GM12872 (cell line): ENCODE data around the gene DROSHA.

Experiments
- TF ChIP-seq, protein P1 (sequence below): IDR thresholded peaks from 3 replicates; pipeline ENCODE4 v1.5.1; 2011; ENCODE audit warnings: low read depth, mild to moderate bottlenecking, low read length, moderate library complexity; ENCODE audit not compliant: insufficient read depth

DROSHA gene

DNA sequence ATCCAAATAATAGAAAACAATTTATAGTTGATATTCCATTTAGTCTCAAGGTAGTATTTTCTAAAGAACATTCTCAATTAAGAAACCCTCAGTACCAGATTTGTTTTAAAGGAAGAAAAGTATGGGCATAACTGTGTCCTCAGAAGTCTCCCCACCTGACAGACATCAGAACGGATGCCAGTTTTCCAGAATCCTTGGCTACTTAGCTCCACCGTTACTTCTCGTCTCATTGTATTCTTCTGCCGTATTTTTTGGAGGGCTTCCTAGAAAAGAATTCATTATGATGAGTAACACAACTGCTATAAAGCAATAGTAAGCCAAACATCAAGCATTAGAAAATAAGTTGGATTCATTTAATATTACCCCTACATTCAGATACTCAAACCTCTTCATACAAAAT lies 67.8 kb downstream of the DROSHA start:
- TF ChIP-seq, protein P1, sequence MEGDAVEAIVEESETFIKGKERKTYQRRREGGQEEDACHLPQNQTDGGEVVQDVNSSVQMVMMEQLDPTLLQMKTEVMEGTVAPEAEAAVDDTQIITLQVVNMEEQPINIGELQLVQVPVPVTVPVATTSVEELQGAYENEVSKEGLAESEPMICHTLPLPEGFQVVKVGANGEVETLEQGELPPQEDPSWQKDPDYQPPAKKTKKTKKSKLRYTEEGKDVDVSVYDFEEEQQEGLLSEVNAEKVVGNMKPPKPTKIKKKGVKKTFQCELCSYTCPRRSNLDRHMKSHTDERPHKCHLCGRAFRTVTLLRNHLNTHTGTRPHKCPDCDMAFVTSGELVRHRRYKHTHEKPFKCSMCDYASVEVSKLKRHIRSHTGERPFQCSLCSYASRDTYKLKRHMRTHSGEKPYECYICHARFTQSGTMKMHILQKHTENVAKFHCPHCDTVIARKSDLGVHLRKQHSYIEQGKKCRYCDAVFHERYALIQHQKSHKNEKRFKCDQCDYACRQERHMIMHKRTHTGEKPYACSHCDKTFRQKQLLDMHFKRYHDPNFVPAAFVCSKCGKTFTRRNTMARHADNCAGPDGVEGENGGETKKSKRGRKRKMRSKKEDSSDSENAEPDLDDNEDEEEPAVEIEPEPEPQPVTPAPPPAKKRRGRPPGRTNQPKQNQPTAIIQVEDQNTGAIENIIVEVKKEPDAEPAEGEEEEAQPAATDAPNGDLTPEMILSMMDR, result no peak

DNA sequence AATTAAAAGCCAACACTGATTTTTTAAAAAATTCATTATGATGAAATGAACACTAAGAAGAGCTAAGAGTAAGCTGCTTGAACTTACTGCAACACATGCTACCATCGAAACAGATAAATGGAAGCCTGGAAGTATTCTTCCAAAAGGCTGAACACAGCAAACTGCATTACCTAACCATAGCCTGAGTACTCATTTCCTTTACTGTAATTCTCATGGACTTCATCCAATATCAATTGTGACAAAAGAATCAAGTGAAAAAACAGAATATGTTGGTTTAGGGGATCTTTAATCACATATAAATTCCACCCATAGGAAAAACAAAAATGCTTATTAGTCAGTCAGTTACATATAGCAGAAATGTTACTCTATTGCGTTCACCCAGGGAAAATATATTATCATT lies 68.5 kb downstream of the DROSHA start:
- TF ChIP-seq, protein P1, result no peak

DNA sequence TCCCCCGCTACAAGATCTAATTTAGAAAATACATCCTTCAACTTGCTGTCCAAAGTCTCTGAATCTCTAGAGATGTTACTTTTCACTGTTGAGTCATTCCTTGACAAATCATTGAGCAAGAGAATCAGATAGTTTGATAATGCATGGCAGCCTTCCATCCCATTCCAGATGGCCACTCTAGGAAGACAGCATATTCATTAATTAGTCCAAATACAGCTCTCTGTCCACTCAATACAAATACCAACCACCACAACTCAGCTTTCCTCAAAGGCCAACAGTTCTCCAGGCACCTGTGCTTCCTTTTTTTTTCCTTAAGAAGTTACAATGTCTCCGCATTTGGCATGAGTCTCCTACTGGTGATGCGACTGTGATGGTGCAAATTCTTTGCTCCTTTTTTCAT lies 72.3 kb downstream of the DROSHA start:
- TF ChIP-seq, protein P1, result no peak

DNA sequence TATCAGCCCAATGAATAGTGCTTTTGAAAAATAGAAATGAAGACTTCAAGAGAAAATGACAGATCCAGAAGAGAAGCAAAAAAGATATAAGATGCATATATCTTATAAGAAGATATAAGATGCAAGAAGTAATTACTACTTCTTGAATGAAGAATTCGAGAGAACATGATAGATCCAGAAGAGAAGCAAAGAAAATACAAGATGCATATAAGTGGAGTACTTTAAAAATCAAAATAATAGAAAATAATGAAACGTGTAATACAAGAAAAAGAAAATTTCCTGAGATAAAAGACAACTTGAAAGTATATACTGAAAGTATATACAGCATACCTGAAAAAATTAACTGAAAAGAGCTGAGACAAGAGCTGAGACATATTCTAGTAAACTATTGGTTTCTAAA lies 76.7 kb downstream of the DROSHA start:
- TF ChIP-seq, protein P1, result no peak

DNA sequence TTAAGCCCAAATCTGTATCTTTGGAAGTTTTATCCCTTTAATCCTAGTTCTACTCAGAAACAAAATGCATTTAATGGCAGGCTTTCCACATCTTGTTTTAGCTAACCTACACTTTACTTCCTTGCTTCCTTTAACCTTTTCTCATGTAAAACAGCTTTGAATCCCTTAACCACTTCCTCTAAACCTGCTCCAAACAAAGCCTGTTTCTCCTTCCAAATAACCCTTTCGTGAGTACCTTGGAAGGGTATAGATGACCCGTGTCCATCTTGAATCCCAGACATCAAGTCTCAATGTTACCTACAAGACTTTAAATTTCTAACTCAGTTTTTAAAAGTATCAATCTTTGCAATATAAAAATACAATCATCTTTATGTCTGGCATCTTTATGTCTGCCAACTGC lies 78.4 kb downstream of the DROSHA start:
- TF ChIP-seq, protein P1, result no peak

DNA sequence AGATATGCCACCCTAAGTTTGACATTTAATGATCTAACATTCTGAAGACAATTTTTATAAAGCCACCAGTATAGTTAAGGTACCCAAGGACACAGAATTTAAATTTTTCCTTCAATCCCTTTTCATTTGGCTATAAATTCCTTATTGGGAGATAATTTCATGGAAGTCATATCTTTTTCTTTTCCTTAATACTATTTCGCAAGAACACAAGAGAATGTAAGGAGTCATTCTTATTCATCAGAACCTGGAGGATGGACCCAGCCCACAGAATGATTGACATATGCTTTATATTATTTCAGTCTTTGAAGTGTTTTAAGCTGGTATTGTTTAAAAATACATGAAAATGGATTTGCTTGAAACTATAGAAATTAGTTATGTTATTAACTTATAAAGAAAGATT lies 79.6 kb downstream of the DROSHA start:
- TF ChIP-seq, protein P1, result no peak

DNA sequence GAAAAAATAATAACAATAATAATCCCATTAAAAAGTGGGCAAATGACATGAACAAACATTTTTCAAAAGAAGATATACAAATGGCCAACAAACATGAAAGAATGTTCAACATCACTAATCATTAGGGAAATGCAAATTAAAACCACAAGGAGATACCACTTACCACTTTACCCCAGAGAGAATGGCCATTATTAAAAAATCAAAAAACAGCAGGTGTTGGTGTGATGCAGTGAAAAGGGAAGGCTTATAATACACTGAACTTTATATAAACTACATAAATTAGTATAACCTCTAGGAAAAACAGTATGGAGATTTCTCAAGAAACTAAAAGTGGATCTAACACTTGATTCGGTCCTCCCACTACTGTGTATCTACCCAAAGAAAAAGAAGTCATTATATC lies 81.9 kb downstream of the DROSHA start:
- TF ChIP-seq, protein P1, result no peak

DNA sequence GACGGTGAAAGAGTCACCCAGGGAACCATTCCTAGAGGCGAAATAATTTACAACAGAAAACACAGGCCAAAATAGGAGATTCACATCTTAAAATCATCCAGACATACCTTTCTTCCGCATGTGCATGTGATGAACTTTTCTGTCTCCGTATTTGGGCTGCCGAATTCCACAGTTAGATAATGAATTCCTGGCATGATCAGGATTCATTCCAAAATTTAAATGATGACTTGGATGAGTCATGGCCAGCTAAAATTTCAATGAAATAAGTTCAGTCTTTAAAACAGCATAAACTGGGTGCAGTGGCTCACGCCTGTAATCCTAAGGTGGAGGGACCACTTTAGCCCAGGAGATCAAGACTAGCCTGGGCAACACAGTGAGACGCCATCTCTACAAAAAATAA lies 82.7 kb downstream of the DROSHA start:
- TF ChIP-seq, protein P1, result no peak
